Fibroblast of villous mesenchyme (primary cell): Measurements from ENCODE around the gene KCNIP4. TPM values are rescaled to one million over a fixed set of nuclear protein-coding genes. Genes with fewer than 3 reads are reported as not detected.

ENCODE experiments used
- DNase-seq: peaks from one replicate; pipeline ENCODE4 v3.0.0-alpha.2; 2010; ENCODE audit warnings: low read depth
- H3K4me3 ChIP-seq: 2 replicates; pipeline ENCODE4 v1.5.1; 2011; ENCODE audit warnings: low read depth, mild to moderate bottlenecking, low read length
- CTCF ChIP-seq: IDR thresholded peaks from 2 replicates; pipeline ENCODE4 v1.5.1; 2012; ENCODE audit warnings: low read depth, mild to moderate bottlenecking, low read length; ENCODE audit not compliant: insufficient read depth
- total RNA-seq: library from RNA; depleted of rRNA; stranded (reverse); fragments of >200 nt; gene quantifications from 2 replicates; pipeline ENCODE4 v1.2.3, GENCODE V29; 2012

The KCNIP4 gene
- total RNA-seq, 1 donor: under 0.01 TPM

GRCh38 chr4:21811565-21811964 is 137.0 kb downstream of the KCNIP4 start:
- H3K4me3 ChIP-seq: no peak overlapping the region
- no peak for DNase-seq
- no peak for TF ChIP-seq CTCF

GRCh38 chr4:21806991-21807390 is 141.6 kb downstream of the KCNIP4 start:
- no peak for DNase-seq
- TF ChIP-seq CTCF: no peak
- no peak overlapping the region for H3K4me3 ChIP-seq

- peak; percentile 48 for DNase-seq
- TF ChIP-seq CTCF: no peak
- H3K4me3 ChIP-seq: no peak overlapping the region
Measured at GRCh38 chr4:21802406-21802805, 146.2 kb downstream of the KCNIP4 start.

- DNase-seq: peak; percentile 7
- no peak overlapping the region for H3K4me3 ChIP-seq
- no peak for TF ChIP-seq CTCF
Measured at GRCh38 chr4:21801661-21802385, 146.7 kb downstream of the KCNIP4 start.

GRCh38 chr4:21795091-21795490 is 153.5 kb downstream of the KCNIP4 start:
- TF ChIP-seq CTCF: no peak
- no peak overlapping the region for H3K4me3 ChIP-seq
- DNase-seq: peak; percentile 68

- TF ChIP-seq CTCF: no peak
- no peak overlapping the region for H3K4me3 ChIP-seq
- DNase-seq: no peak
Measured at GRCh38 chr4:21792736-21793135, 155.8 kb downstream of the KCNIP4 start.
